Stomach smooth muscle (tissue), 2 donors: ENCODE data around the gene CASKIN2.
"Not testable (repeated sequence)": the region's sequence is repeated elsewhere in the genome, so short reads cannot be mapped to it uniquely, and the experiment has no call there.

ENCODE experiments used
- H3K27ac ChIP-seq: one replicate; pipeline ENCODE4 v1.7.0; 2013; ENCODE audit warnings: mild to moderate bottlenecking, low read length, inconsistent platforms
- H3K27me3 ChIP-seq, 2 donors: one replicate each; pipeline ENCODE4 v1.7.0; 2013; ENCODE audit warnings: low read length in 2 of 2; ENCODE audit not compliant: insufficient read depth in 2 of 2, control insufficient read depth in 1 of 2
- H3K36me3 ChIP-seq, 2 donors: one replicate each; pipeline ENCODE4 v1.7.0; 2013; ENCODE audit warnings: low read length in 2 of 2; ENCODE audit not compliant: control insufficient read depth in 2 of 2, insufficient read depth in 2 of 2
- H3K4me1 ChIP-seq: one replicate; pipeline ENCODE4 v1.7.0; 2013; ENCODE audit warnings: low read length; ENCODE audit not compliant: control insufficient read depth, insufficient read depth
- H3K4me3 ChIP-seq, 2 donors: one replicate each; pipeline ENCODE4 v1.7.0; 2013; ENCODE audit warnings: low read length in 2 of 2
- H3K9ac ChIP-seq, 2 donors: one replicate each; pipeline ENCODE4 v1.7.0; 2013; ENCODE audit warnings: low read length in 2 of 2, mild to moderate bottlenecking in 1 of 2
- H3K9me3 ChIP-seq, 2 donors: one replicate each; pipeline ENCODE4 v1.7.0; 2013; ENCODE audit warnings: low read length in 2 of 2; ENCODE audit not compliant: control insufficient read depth in 2 of 2
- donor health status: healthy.
- donor health status: Pancreatic carcinoma.

CASKIN2 gene

GRCh38 chr17:75526555-75527270 lies 11.4 kb upstream of the CASKIN2 start:
- peaks cover 2 to 8% of the 10 kb centered on the region in 2 donors for H3K27me3 ChIP-seq
- no peak overlapping the region for H3K9ac ChIP-seq
- H3K4me3 ChIP-seq = peak overlapping the region in 1 of 2 donors; percentile 76
- H3K36me3 ChIP-seq = no peaks in the 10 kb centered on the region
- H3K4me1 ChIP-seq = peaks cover 19% of the 10 kb centered on the region
- no peak overlapping the region for H3K27ac ChIP-seq
- no peaks in the 10 kb centered on the region for H3K9me3 ChIP-seq

- H3K9me3 ChIP-seq = no peaks in the 10 kb centered on the region
- H3K9ac ChIP-seq = peak overlapping the region in 1 of 2 donors; percentile 21
- H3K4me1 ChIP-seq = peaks cover 19% of the 10 kb centered on the region
These were observed 10.6 kb upstream of the CASKIN2 start for GRCh38 chr17:75525806-75526554.

GRCh38 chr17:75524970-75525805 lies 9.9 kb upstream of the CASKIN2 start, which contains the start of gene LLGL2:
Gene LLGL2 (plus strand): TSS chr17:75525697. CDS start chr17:75543427, 17,730 bp downstream.
- Histone ChIP-seq H3K9ac (peak within 1 kb of the TSS; percentile 9 to 21), H3K27ac (no peak within 1 kb of the TSS), H3K36me3 (no peaks in the 10 kb centered on the region), H3K27me3 (peaks cover 2 to 8% of the 10 kb centered on the region in 2 donors), H3K4me3 (peak within 1 kb of the TSS; percentile 49 to 76), H3K9me3 (no peaks in the 10 kb centered on the region), H3K4me1 (peaks cover 19% of the 10 kb centered on the region)

More at GRCh38 chr17:75525806-75526554, 10.6 kb upstream of the CASKIN2 start:
- no peak overlapping the region for H3K27ac ChIP-seq
- H3K4me3 ChIP-seq = peak overlapping the region; percentile 31 to 76
- H3K36me3 ChIP-seq = no peaks in the 10 kb centered on the region
- peaks cover 2 to 8% of the 10 kb centered on the region in 2 donors for H3K27me3 ChIP-seq

GRCh38 chr17:75524269-75524969 lies 9.1 kb upstream of the CASKIN2 start:
- H3K9ac ChIP-seq = peak overlapping the region; percentile 21 to 31

GRCh38 chr17:75523647-75524046 lies 8.3 kb upstream of the CASKIN2 start:
- H3K4me3 ChIP-seq = no peak overlapping the region
- H3K27me3 ChIP-seq = peaks cover 2 to 8% of the 10 kb centered on the region in 2 donors
- H3K9me3 ChIP-seq = no peaks in the 10 kb centered on the region
- no peak overlapping the region for H3K27ac ChIP-seq
- no peaks in the 10 kb centered on the region for H3K36me3 ChIP-seq
- no peak overlapping the region for H3K9ac ChIP-seq
- H3K4me1 ChIP-seq = peaks cover 19% of the 10 kb centered on the region

More at GRCh38 chr17:75524269-75524969, 9.1 kb upstream of the CASKIN2 start:
- no peak overlapping the region for H3K27ac ChIP-seq
- H3K27me3 ChIP-seq = peaks cover 2 to 8% of the 10 kb centered on the region in 2 donors
- no peaks in the 10 kb centered on the region for H3K9me3 ChIP-seq
- H3K4me3 ChIP-seq = peak overlapping the region; percentile 49 to 76
- no peaks in the 10 kb centered on the region for H3K36me3 ChIP-seq
- H3K4me1 ChIP-seq = peaks cover 19% of the 10 kb centered on the region

GRCh38 chr17:75521951-75522727 lies 6.8 kb upstream of the CASKIN2 start:
- no peaks in the 10 kb centered on the region for H3K36me3 ChIP-seq
- no peaks in the 10 kb centered on the region for H3K9me3 ChIP-seq
- H3K9ac ChIP-seq = no peak overlapping the region

GRCh38 chr17:75521290-75521689 lies 6.0 kb upstream of the CASKIN2 start:
- Histone ChIP-seq H3K36me3 (no peaks in the 10 kb centered on the region), H3K4me1 (peaks cover 25% of the 10 kb centered on the region), H3K27me3 (peaks cover under 1 to 4% of the 10 kb centered on the region in 2 donors), H3K9ac (no peak overlapping the region), H3K9me3 (no peaks in the 10 kb centered on the region), H3K4me3 (no peak overlapping the region), H3K27ac (no peak overlapping the region)

More at GRCh38 chr17:75521951-75522727, 6.8 kb upstream of the CASKIN2 start:
- Histone ChIP-seq H3K4me1 (peaks cover 26% of the 10 kb centered on the region), H3K27ac (no peak overlapping the region), H3K4me3 (no peak overlapping the region), H3K27me3 (peaks cover 2 to 8% of the 10 kb centered on the region in 2 donors)

- not testable (repeated sequence) for H3K36me3 ChIP-seq, H3K27ac ChIP-seq, H3K27me3 ChIP-seq, H3K9me3 ChIP-seq, H3K9ac ChIP-seq, H3K4me3 ChIP-seq
- peaks cover 23% of the 10 kb centered on the region for H3K4me1 ChIP-seq
These were observed 5.1 kb upstream of the CASKIN2 start for GRCh38 chr17:75520413-75520812.

- H3K9ac ChIP-seq = no peak overlapping the region
- H3K9me3 ChIP-seq = no peaks in the 10 kb centered on the region
- no peak overlapping the region for H3K4me3 ChIP-seq
- H3K4me1 ChIP-seq = peaks cover 25% of the 10 kb centered on the region
- no peaks in the 10 kb centered on the region for H3K27me3 ChIP-seq
- no peak overlapping the region for H3K27ac ChIP-seq
- no peaks in the 10 kb centered on the region for H3K36me3 ChIP-seq
These were observed 3.7 kb upstream of the CASKIN2 start for GRCh38 chr17:75518983-75519537.
